ENCODE data around the gene ARHGEF16.

Gene ARHGEF16

GRCh38 chr1:3422638-3423037, 31.8 kb upstream of the ARHGEF16 start:
- DNase-seq (ENCODE audit: low spot score), result no peak

GRCh38 chr1:3423245-3423829, 31.1 kb upstream of the ARHGEF16 start:
- DNase-seq (ENCODE audit: low spot score), result no peak

- no peak for DNase-seq (ENCODE audit: low spot score)
These were observed 30.4 kb upstream of the ARHGEF16 start for GRCh38 chr1:3423896-3424611.

- no peak for DNase-seq (ENCODE audit: low spot score)
These were observed 28.8 kb upstream of the ARHGEF16 start for GRCh38 chr1:3425486-3426215.

- DNase-seq (ENCODE audit: low spot score), result no peak
These were observed 27.4 kb upstream of the ARHGEF16 start for GRCh38 chr1:3426956-3427535.

- DNase-seq (ENCODE audit: low spot score), result no peak
These were observed 26.5 kb upstream of the ARHGEF16 start for GRCh38 chr1:3427711-3428704.

- no peak for DNase-seq (ENCODE audit: low spot score)
These were observed 25.6 kb upstream of the ARHGEF16 start for GRCh38 chr1:3428899-3429298.

- DNase-seq (ENCODE audit: low spot score), result no peak
These were observed 25.1 kb upstream of the ARHGEF16 start for GRCh38 chr1:3429320-3429719.

GRCh38 chr1:3429766-3430165, 24.7 kb upstream of the ARHGEF16 start:
- DNase-seq (ENCODE audit: low spot score), result no peak

- DNase-seq (ENCODE audit: low spot score), result no peak
These were observed 24.1 kb upstream of the ARHGEF16 start for GRCh38 chr1:3430406-3430805.

GRCh38 chr1:3430820-3431219, 23.6 kb upstream of the ARHGEF16 start:
- DNase-seq (ENCODE audit: low spot score), result no peak

- no peak for DNase-seq (ENCODE audit: low spot score)
These were observed 23.2 kb upstream of the ARHGEF16 start for GRCh38 chr1:3431266-3431665.

- DNase-seq (ENCODE audit: low spot score), result no peak
These were observed 22.8 kb upstream of the ARHGEF16 start for GRCh38 chr1:3431686-3432085.

GRCh38 chr1:3432306-3432705, 22.2 kb upstream of the ARHGEF16 start:
- no peak for DNase-seq (ENCODE audit: low spot score)

- DNase-seq (ENCODE audit: low spot score), result no peak
These were observed 21.4 kb upstream of the ARHGEF16 start for GRCh38 chr1:3433076-3433475.

GRCh38 chr1:3433596-3434320, 20.7 kb upstream of the ARHGEF16 start:
- no peak for DNase-seq (ENCODE audit: low spot score)

- no peak for DNase-seq (ENCODE audit: low spot score)
These were observed 19.9 kb upstream of the ARHGEF16 start for GRCh38 chr1:3434406-3435110.

GRCh38 chr1:3435666-3436065, 18.8 kb upstream of the ARHGEF16 start:
- DNase-seq (ENCODE audit: low spot score), result no peak

GRCh38 chr1:3436451-3436850, 18.0 kb upstream of the ARHGEF16 start:
- no peak for DNase-seq (ENCODE audit: low spot score)

GRCh38 chr1:3436901-3437300, 17.6 kb upstream of the ARHGEF16 start:
- no peak for DNase-seq (ENCODE audit: low spot score)
